ENCODE measurements around the gene BACE1-AS.

BACE1-AS gene

GRCh38 chr11:117292616-117293015, 1.5 kb downstream of the BACE1-AS start:
- DNase-seq (ENCODE audit: low read depth in 2 of 2) = no peak

- DNase-seq (ENCODE audit: low read depth in 2 of 2) = no peak
These were observed 4.4 kb downstream of the BACE1-AS start for GRCh38 chr11:117295438-117296137.

- no peak for DNase-seq (ENCODE audit: low read depth in 2 of 2)
These were observed 5.7 kb downstream of the BACE1-AS start for GRCh38 chr11:117296881-117297280.

- DNase-seq (ENCODE audit: low read depth in 2 of 2) = no peak
These were observed 7.0 kb downstream of the BACE1-AS start for GRCh38 chr11:117298195-117298594.

GRCh38 chr11:117299351-117300282, 8.5 kb downstream of the BACE1-AS start:
- DNase-seq (ENCODE audit: low read depth in 2 of 2) = no peak

- DNase-seq (ENCODE audit: low read depth in 2 of 2) = no peak
These were observed 9.1 kb downstream of the BACE1-AS start for GRCh38 chr11:117300283-117300663.

GRCh38 chr11:117300773-117301172, 9.6 kb downstream of the BACE1-AS start:
- DNase-seq (ENCODE audit: low read depth in 2 of 2) = no peak

- DNase-seq (ENCODE audit: low read depth in 2 of 2) = no peak
These were observed 11.1 kb downstream of the BACE1-AS start for GRCh38 chr11:117302228-117302627.

GRCh38 chr11:117303101-117303500, 12.0 kb downstream of the BACE1-AS start:
- DNase-seq (ENCODE audit: low read depth in 2 of 2) = no peak

- DNase-seq (ENCODE audit: low read depth in 2 of 2) = no peak
These were observed 12.6 kb downstream of the BACE1-AS start for GRCh38 chr11:117303646-117304315.

GRCh38 chr11:117305145-117305544, 14.0 kb downstream of the BACE1-AS start:
- DNase-seq (ENCODE audit: low read depth in 2 of 2) = no peak

GRCh38 chr11:117309310-117309709, 18.2 kb downstream of the BACE1-AS start:
- DNase-seq (ENCODE audit: low read depth in 2 of 2) = no peak

- no peak for DNase-seq (ENCODE audit: low read depth in 2 of 2)
These were observed 21.9 kb downstream of the BACE1-AS start for GRCh38 chr11:117313091-117313490.

- DNase-seq (ENCODE audit: low read depth in 2 of 2) = no peak
These were observed 23.0 kb downstream of the BACE1-AS start for GRCh38 chr11:117313828-117314768.

- no peak for DNase-seq (ENCODE audit: low read depth in 2 of 2)
These were observed 23.7 kb downstream of the BACE1-AS start for GRCh38 chr11:117314840-117315239.

- no peak for DNase-seq (ENCODE audit: low read depth in 2 of 2)
These were observed 24.4 kb downstream of the BACE1-AS start for GRCh38 chr11:117315285-117316196.

GRCh38 chr11:117316197-117316961, 25.2 kb downstream of the BACE1-AS start, which contains the start of gene BACE1:
TSS of gene BACE1 (minus strand) at chr11:117316256. CDS start at chr11:117315795, 461 bp downstream.
- no peak for DNase-seq (ENCODE audit: low read depth in 2 of 2)

- DNase-seq (ENCODE audit: low read depth in 2 of 2) = no peak
These were observed 27.6 kb downstream of the BACE1-AS start for GRCh38 chr11:117318738-117319137.

- DNase-seq (ENCODE audit: low read depth in 2 of 2) = no peak
These were observed 28.2 kb downstream of the BACE1-AS start for GRCh38 chr11:117319214-117319840.

Data from stimulated activated CD8-positive, alpha-beta memory T cell treated with anti-CD3 and anti-CD28 coated beads, Interleukin-15, amount 100 ng/mL, for 48 hours (primary cell).